ENCODE results near the gene GTF2F2.
"Not testable (repeated sequence)": the region's sequence is repeated elsewhere in the genome, so short reads cannot be mapped to it uniquely, and the experiment has no call there.

GTF2F2 gene

DNA sequence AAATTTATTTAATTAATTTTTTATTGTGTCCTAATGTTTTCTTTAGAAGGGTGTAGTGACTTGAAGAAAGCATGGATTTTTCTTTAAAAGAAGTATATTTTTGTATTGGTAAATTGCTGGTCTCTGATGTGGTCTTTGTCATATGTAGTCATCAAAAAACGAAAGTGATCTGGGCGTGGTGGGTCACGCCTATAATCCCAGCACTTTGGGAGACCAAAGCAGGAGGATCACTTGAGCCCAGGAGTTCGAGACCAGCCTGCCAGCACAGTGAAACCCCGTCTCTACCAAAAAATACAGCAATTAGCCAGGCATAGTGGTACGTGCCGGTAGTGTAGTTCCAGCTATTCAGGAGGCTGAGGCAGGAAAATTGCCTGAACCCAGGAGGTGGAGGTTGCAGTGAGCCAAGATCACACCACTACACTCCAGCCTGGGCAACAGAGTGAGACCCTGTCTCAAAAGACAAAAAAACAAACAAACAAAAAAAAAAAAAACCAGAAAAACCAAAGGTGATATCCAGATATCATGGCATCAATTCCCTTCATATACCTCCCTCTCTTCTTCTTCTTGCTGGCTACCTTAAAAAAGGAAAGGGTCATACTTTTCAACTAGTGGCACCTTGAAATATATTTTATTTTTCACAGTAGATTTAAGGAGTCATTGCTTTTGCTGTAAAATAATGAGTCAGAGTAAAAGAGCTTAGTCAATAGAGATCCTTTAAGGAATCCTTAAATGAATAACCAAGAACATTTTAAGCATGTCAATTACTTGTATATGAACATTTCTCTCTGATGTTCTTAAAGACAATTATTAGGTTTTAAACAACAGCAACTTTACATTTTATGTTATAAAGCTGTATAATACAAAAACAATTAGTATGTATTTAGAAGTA lies 60.6 kb downstream of the GTF2F2 start:
- DNase-seq, result no peak

- DNase-seq, result no peak
These were observed 64.4 kb downstream of the GTF2F2 start for GRCh38 chr13:45184693-45185092.

DNA sequence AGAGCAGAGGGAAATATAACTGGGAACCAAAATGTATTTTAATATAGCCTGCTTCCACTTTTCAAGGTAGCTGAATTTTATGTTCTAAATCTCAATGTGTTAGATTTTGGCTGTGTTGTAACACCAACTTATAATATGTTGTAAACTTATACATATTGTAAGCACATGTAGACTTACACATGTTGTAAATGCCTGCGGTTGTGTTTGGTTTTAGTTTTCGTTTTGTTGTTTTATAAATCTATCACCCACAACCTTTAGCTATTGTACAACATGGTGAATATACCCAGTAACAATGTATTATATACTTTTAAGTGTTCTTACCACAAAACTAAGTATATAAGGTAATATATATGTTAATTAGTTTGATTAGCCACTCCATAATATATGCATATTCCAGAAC lies 65.0 kb downstream of the GTF2F2 start:
- DNase-seq, result no peak

GRCh38 chr13:45189077-45189476 lies 68.8 kb downstream of the GTF2F2 start:
- not testable (repeated sequence) for DNase-seq

DNA sequence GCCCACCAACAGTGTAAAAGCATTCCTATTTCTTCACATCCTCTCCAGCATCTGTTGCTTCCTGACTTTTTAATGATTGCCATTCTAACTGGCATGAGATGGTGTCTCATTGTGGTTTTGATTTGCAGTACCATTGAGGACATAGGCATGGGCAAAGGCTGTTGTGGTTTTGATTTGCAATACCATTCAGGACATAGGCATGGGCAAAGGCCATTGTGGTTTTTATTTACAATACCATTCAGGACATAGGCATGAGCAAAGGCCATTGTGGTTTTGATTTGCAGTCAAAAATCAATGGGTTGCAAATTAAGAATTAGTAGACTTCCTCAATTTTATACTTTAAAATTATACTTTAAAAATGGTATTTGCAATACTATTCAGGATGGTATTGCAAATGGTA lies 69.2 kb downstream of the GTF2F2 start:
- DNase-seq, result not testable (repeated sequence)

DNA sequence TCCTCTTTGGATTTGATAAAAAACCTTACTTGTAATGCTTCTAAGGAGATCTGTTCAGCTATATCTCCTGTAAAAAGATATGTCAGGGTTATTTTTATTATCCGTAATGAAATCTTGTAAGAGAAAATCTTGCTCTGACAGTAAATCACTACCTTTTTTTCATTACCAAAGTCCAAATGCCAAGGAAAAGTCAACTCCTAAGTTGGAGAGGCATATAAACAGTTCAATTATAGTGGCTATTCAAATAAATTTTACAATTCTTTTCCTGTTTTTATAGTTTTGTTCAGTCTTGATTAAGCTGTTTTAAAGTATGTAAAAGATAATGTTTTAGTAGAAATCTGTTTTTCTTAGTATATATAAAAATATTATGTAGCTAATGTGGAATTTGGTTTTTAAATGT lies 71.6 kb downstream of the GTF2F2 start:
- no peak for DNase-seq

DNA sequence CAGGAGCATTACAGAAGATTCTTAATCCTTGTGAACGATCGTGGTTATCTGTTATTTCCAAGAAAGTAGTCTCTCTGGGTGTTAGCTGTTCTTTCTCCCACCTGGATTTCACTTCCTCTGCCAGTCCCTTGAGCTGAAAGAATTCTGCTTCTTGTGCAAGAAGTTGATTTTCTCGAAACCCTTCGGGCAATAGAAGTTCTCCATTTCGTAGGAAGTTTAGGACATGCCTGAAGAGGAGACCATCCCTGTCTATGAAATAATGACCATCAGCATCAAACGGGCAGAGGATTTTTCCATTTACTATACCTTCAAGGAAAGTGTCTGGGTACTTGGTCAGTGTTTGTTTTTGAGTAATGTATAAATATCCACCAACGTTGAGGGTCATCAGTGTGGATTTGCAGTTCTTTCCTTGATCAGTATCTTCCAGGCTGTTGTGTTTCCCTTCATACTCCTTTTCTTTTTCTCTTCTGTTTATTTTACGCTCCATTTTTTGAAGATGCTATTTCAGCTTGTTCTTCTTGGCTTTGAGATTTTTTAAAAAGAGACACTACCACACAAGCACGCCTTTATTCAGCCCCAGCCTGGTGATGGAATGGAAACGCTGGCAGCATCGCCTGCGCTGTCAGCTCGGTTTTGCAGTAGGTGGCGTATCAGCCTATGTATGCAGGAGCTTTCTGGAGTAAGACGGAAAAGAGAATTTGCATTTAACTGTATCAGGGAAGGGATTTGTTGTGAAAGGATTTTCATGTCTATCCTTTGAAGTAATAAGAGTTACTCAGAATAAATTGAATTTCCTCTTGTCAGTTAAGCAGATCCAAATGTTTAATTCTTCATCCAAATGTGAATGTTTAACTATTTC lies 74.0 kb downstream of the GTF2F2 start:
- no peak for DNase-seq

DNA sequence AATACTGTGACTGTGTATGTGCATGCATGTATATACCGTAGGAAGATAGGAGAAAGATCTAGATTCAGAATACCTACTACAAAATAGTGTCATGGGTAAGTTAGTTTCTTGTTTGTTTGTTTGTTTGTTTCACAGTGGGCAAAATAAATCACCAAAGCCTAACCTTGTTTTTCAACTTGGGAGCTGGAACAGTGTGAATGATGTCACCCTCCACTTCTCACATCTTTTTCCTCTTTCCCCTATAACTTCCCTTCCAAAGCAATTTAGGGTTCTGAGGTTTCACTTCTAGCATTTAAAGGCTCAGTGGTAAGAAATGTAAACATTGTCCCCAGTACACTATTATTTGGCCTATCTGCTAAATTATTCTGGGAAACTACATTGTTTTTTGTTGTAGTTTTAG lies 75.1 kb downstream of the GTF2F2 start:
- no peak for DNase-seq

DNA sequence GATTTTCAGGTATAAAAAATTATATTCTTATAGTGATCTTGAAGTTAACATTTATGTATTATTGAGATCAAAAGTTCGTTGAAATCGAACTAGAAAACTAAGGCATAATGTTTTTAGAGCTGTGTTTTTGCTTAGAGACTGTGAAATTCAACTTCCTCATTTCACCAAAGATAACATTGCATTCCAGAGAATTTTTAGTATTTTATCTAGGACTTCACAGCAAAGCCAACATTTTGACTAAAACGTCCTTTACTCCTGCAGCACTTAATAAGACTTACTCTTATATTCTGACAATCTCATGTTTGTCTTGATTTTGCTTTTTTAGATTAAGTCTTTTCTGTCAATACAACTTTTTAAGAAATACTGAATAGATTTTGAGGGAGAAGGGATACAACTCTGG lies 75.8 kb downstream of the GTF2F2 start:
- no peak for DNase-seq

DNA sequence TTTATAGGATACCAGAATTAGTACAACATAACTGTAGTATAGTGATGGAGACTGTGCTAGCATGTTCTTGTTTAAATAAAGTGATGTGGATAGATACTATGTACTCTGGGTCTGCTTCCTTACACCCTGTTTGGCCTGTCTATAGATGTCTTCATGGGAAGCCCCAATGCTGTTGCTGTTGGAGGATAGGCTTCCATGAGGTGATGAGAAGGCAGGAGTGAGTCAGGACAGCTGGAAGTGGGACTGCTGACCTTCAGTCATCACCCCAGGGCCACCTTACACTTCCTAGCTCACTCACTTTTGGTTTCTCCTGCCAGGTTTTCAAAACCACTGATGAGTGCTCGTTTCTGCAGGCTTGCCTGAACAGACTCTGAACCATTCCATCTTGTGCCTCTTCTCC lies 76.3 kb downstream of the GTF2F2 start:
- no peak for DNase-seq

DNA sequence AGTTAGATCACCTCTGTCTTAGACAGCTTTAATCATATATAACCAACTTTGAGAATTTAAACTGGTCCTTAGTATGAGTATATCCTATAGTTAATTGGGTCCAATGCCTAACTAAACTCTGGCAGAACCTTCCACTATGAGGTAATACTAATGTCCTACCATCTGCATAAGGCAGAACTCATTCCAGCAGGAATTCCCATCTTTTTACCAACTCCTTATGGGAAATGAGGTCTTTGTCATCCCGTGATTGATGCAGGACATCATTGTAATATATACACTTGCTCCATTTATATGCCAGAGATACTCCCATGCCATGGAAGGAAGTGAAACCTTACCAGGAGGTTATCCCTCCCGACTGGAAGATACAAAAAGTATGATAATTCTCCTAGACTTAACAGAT lies 77.7 kb downstream of the GTF2F2 start:
- no peak for DNase-seq

- no peak for DNase-seq
These were observed 78.6 kb downstream of the GTF2F2 start for GRCh38 chr13:45198924-45199323.

DNA sequence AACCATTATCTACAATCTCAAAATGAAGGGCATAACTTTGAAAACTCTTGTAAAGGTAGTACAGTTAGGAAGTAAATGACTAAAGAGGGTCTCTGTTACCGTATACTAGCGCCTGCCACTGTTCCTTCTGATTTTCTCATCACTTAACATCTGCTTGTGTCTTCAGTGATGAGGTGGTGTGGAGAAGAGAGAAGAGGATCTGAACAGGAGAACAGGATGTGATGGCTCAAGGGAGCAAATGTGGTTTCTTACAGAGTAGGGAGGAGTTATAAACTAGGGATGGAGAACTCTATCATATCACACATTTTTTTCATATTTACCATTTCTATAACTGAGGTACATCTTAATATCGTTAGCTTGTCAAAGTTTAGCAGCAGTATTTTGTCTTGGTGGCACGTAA lies 79.4 kb downstream of the GTF2F2 start:
- no peak for DNase-seq

DNA sequence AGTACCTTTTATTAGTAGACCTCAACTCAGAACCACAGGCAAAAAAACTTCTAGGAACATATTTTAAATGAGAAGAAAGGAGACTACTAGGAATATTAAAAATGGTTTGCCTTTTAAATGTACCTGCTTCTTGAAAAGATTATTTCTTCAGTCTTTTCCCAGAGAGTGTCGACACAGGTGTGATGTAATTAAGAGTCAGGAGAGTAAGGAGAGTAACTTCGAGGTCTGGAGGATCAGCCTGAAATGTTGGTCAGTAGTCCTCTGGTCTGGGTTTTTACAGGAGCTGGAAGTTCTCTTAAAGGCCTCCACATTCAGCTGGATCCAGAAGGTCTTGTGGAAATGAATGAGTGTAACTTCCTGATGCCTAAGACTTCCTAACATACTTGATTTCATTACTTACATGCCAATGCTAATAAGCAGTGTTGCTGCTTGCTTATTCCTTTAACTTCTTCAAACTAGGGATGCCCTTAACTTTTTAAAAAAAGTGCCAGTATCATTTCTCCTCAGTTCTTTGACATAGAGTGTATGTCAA lies 80.5 kb downstream of the GTF2F2 start, which contains the start of gene KCTD4:
Gene KCTD4, minus strand, starts transcription at position 345 of the 532 bp plus-strand sequence. CDS start 6,478 bp downstream, outside the sequence.
- DNase-seq, result no peak

DNA sequence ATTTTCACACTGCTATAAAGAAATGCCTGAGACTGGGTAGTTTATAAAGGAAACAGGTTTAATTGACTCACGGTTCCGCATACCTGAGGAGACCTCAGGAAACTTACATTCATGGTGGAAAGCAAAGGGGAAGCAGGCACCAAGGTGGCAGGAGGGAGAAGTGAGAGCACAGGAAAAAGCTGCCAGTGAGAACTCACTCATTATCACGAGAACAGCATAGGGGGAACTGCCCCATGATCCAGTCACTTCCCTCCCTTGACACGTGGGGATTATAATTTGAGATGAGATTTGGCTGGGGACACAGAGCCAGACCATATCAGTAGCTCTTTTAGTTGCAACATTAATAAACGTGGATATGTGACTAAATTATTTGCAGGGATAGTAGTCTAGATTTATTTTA lies 84.8 kb downstream of the GTF2F2 start:
- no peak for DNase-seq

GRCh38 chr13:45206340-45206739 lies 86.0 kb downstream of the GTF2F2 start:
- no peak for DNase-seq

GRCh38 chr13:45207319-45207718 lies 87.0 kb downstream of the GTF2F2 start:
- no peak for DNase-seq

- no peak for DNase-seq
These were observed 87.8 kb downstream of the GTF2F2 start for GRCh38 chr13:45208132-45208531.

GRCh38 chr13:45209229-45209628 lies 88.9 kb downstream of the GTF2F2 start:
- no peak for DNase-seq

GRCh38 chr13:45215392-45216077 lies 95.2 kb downstream of the GTF2F2 start:
- no peak for DNase-seq

- DNase-seq, result no peak
These were observed 95.9 kb downstream of the GTF2F2 start for GRCh38 chr13:45216193-45216592.

- no peak for DNase-seq
These were observed 98.4 kb downstream of the GTF2F2 start for GRCh38 chr13:45218689-45219088.
